GM12891 (cell line): Measurements from ENCODE around the gene RRM1.

ENCODE experiments used
- PAX5 ChIP-seq: IDR thresholded peaks from 2 replicates; pipeline ENCODE4 v1.6.1; 2011; ENCODE audit warnings: low read length, moderate library complexity, mild to moderate bottlenecking; ENCODE audit not compliant: insufficient read depth, severe bottlenecking
- POLR2A ChIP-seq: IDR thresholded peaks from 2 replicates; pipeline ENCODE4 v1.6.1; 2011; ENCODE audit warnings: low read depth, low read length, control low read depth
- POLR2AphosphoS5 ChIP-seq: IDR thresholded peaks from 2 replicates; pipeline ENCODE4 v1.6.1; 2011; ENCODE audit warnings: low read depth, low read length, control low read depth
- POU2F2 ChIP-seq: IDR thresholded peaks from 2 replicates; pipeline ENCODE4 v1.6.1; 2011; ENCODE audit warnings: low read depth, mild to moderate bottlenecking, control low read depth, low read length, moderate library complexity
- SPI1 ChIP-seq: IDR thresholded peaks from 2 replicates; pipeline ENCODE4 v1.6.1; 2011; ENCODE audit warnings: low read depth, low read length, control low read depth
- TAF1 ChIP-seq: IDR thresholded peaks from 2 replicates; pipeline ENCODE4 v1.6.1; 2011; ENCODE audit warnings: low read depth, low read length, control low read depth

DNA sequence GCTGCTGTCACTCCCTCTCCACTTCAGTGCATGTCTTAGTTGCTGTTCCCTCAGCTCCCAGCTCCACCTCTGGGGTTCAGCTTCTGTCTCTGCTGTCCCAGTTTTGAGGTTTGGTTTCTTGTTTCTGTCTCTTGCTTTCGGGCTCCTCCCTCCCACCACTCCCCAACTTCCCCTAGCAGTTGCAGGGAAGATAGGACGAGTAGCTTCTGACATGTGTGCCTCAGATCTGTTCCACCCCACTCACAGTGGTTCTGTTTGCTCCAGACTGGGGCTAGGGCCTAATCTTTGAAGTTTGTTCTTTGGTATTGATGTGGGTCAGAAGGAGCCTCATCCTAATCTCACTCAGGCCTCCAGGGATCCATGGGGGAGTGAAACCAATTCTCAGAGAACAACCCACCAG lies 2.6 kb upstream of the RRM1 start:
- no peak for TF ChIP-seq POLR2A
- TF ChIP-seq POLR2AphosphoS5 = no peak
- TF ChIP-seq TAF1 = no peak
- no peak for TF ChIP-seq POU2F2
- no peak for TF ChIP-seq SPI1
- TF ChIP-seq PAX5 = no peak
